Skeletal muscle satellite cell (primary cell): ENCODE measurements around the gene FBXO28.

Source experiments
- H3K27me3 ChIP-seq: 2 replicates; pipeline ENCODE4 v1.7.0; 2013; ENCODE audit warnings: low read length; ENCODE audit not compliant: control insufficient read depth, insufficient read depth
- H3K36me3 ChIP-seq: 2 replicates; pipeline ENCODE4 v1.7.0; 2013; ENCODE audit warnings: mild to moderate bottlenecking, control low read depth, low read length; ENCODE audit not compliant: insufficient read depth
- H3K4me1 ChIP-seq: 2 replicates; pipeline ENCODE4 v1.7.0; 2013; ENCODE audit warnings: low read length; ENCODE audit not compliant: control insufficient read depth, insufficient read depth
- H3K4me2 ChIP-seq: 2 replicates; pipeline ENCODE4 v1.7.0; 2013; ENCODE audit warnings: mild to moderate bottlenecking, low read length
- H3K4me3 ChIP-seq: 2 replicates; pipeline ENCODE4 v1.7.0; 2013; ENCODE audit warnings: low read length
- H3K9ac ChIP-seq: 2 replicates; pipeline ENCODE4 v1.7.0; 2013; ENCODE audit warnings: mild to moderate bottlenecking, low read depth, low read length, moderate library complexity
- H3K9me3 ChIP-seq: replicated peaks from 2 replicates; pipeline ENCODE4 v1.7.0; 2013; ENCODE audit warnings: mild to moderate bottlenecking, control low read depth, low read length

The FBXO28 gene

GRCh38 chr1:224178894-224179293 is 65.0 kb downstream of the FBXO28 start:
- H3K4me2 ChIP-seq: no peak overlapping the region
- no peaks in the 10 kb centered on the region for H3K36me3 ChIP-seq

GRCh38 chr1:224180783-224181452 is 67.0 kb downstream of the FBXO28 start:
- no peak overlapping the region for H3K4me2 ChIP-seq
- H3K27me3 ChIP-seq: no peaks in the 10 kb centered on the region
- H3K4me3 ChIP-seq: no peak overlapping the region
- H3K4me1 ChIP-seq: peaks cover 19% of the 10 kb centered on the region
- no peak overlapping the region for H3K9ac ChIP-seq
- no peaks in the 10 kb centered on the region for H3K9me3 ChIP-seq
- no peaks in the 10 kb centered on the region for H3K36me3 ChIP-seq

More at GRCh38 chr1:224178894-224179293, 65.0 kb downstream of the FBXO28 start:
- no peaks in the 10 kb centered on the region for H3K27me3 ChIP-seq
- H3K4me1 ChIP-seq: peaks cover 7% of the 10 kb centered on the region
- no peaks in the 10 kb centered on the region for H3K9me3 ChIP-seq
- H3K4me3 ChIP-seq: no peak overlapping the region
- no peak overlapping the region for H3K9ac ChIP-seq

GRCh38 chr1:224181453-224181810 is 67.5 kb downstream of the FBXO28 start:
- H3K9ac ChIP-seq: no peak overlapping the region
- H3K4me3 ChIP-seq: no peak overlapping the region
- H3K27me3 ChIP-seq: no peaks in the 10 kb centered on the region
- no peaks in the 10 kb centered on the region for H3K9me3 ChIP-seq
- no peaks in the 10 kb centered on the region for H3K36me3 ChIP-seq
- H3K4me2 ChIP-seq: no peak overlapping the region
- peaks cover 19% of the 10 kb centered on the region for H3K4me1 ChIP-seq

- H3K9ac ChIP-seq: peak overlapping the region; percentile 96
Observed at GRCh38 chr1:224182057-224182865, 68.3 kb downstream of the FBXO28 start.

GRCh38 chr1:224182866-224183590 is 69.1 kb downstream of the FBXO28 start, which contains the start of gene DEGS1:
Gene DEGS1 (plus strand): TSS chr1:224183240. CDS start chr1:224183337, 97 bp downstream.
- Histone ChIP-seq H3K27me3 (no peaks in the 10 kb centered on the region), H3K9ac (peak within 1 kb of the TSS; percentile 96), H3K4me2 (peak within 1 kb of the TSS; percentile 78), H3K36me3 (peaks cover 3% of the 10 kb centered on the region), H3K9me3 (no peaks in the 10 kb centered on the region), H3K4me3 (peak within 1 kb of the TSS; percentile 94), H3K4me1 (peaks cover 19% of the 10 kb centered on the region)

More at GRCh38 chr1:224182057-224182865, 68.3 kb downstream of the FBXO28 start:
- Histone ChIP-seq H3K4me3 (peak overlapping the region; percentile 94), H3K4me1 (peaks cover 19% of the 10 kb centered on the region), H3K9me3 (no peaks in the 10 kb centered on the region), H3K27me3 (no peaks in the 10 kb centered on the region), H3K4me2 (peak overlapping the region; percentile 78), H3K36me3 (peaks cover 3% of the 10 kb centered on the region)

- Histone ChIP-seq H3K4me1 (peaks cover 19% of the 10 kb centered on the region), H3K9me3 (no peaks in the 10 kb centered on the region), H3K36me3 (peaks cover 3% of the 10 kb centered on the region), H3K4me2 (peak overlapping the region; percentile 78), H3K27me3 (no peaks in the 10 kb centered on the region), H3K9ac (peak overlapping the region; percentile 96), H3K4me3 (peak overlapping the region; percentile 94)
Observed at GRCh38 chr1:224183591-224184312, 69.8 kb downstream of the FBXO28 start.

GRCh38 chr1:224185208-224185607 is 71.3 kb downstream of the FBXO28 start:
- no peak overlapping the region for H3K9ac ChIP-seq
- H3K36me3 ChIP-seq: peaks cover 9% of the 10 kb centered on the region
- H3K4me1 ChIP-seq: peaks cover 19% of the 10 kb centered on the region
- H3K9me3 ChIP-seq: no peaks in the 10 kb centered on the region
- peak overlapping the region; percentile 78 for H3K4me2 ChIP-seq
- peak overlapping the region; percentile 94 for H3K4me3 ChIP-seq
- no peaks in the 10 kb centered on the region for H3K27me3 ChIP-seq

GRCh38 chr1:224188286-224188685 is 74.4 kb downstream of the FBXO28 start:
- peaks cover 12% of the 10 kb centered on the region for H3K4me1 ChIP-seq
- H3K4me3 ChIP-seq: no peak overlapping the region
- no peaks in the 10 kb centered on the region for H3K27me3 ChIP-seq
- no peak overlapping the region for H3K9ac ChIP-seq
- peaks cover 27% of the 10 kb centered on the region for H3K36me3 ChIP-seq
- no peaks in the 10 kb centered on the region for H3K9me3 ChIP-seq
- H3K4me2 ChIP-seq: no peak overlapping the region

- H3K4me2 ChIP-seq: no peak overlapping the region
- H3K9ac ChIP-seq: no peak overlapping the region
- no peaks in the 10 kb centered on the region for H3K27me3 ChIP-seq
- H3K4me1 ChIP-seq: peaks cover 10% of the 10 kb centered on the region
- H3K36me3 ChIP-seq: peaks cover 37% of the 10 kb centered on the region
- no peak overlapping the region for H3K4me3 ChIP-seq
- no peaks in the 10 kb centered on the region for H3K9me3 ChIP-seq
Observed at GRCh38 chr1:224189561-224189960, 75.7 kb downstream of the FBXO28 start.

- Histone ChIP-seq H3K36me3 (peaks cover 36% of the 10 kb centered on the region), H3K9me3 (no peaks in the 10 kb centered on the region), H3K4me1 (no peaks in the 10 kb centered on the region), H3K9ac (no peak overlapping the region), H3K4me2 (no peak overlapping the region), H3K27me3 (no peaks in the 10 kb centered on the region), H3K4me3 (no peak overlapping the region)
Observed at GRCh38 chr1:224192082-224192788, 78.3 kb downstream of the FBXO28 start.
